Liver (tissue), 3 donors: ENCODE results near the gene KANSL1.

Experiments used
- CTCF ChIP-seq: fragments of 150-350 bp; IDR thresholded peaks from 2 replicates; pipeline ENCODE4 v1.5.1; 2017; ENCODE audit warnings: improper control_type of control experiment, low read depth, low read length; ENCODE audit not compliant: missing input control
- HNF4G ChIP-seq: IDR thresholded peaks from 2 replicates; pipeline ENCODE4 v1.6.1; 2016; ENCODE audit warnings: antibody characterized with exemption
- MAX ChIP-seq: IDR thresholded peaks from 2 replicates; pipeline ENCODE4 v1.6.1; 2016; ENCODE audit warnings: antibody characterized with exemption
- RAD21 ChIP-seq, 2 donors: IDR thresholded peaks; 2 replicates each; pipeline ENCODE4 v1.6.1; 2016; ENCODE audit warnings: antibody characterized with exemption in 2 of 2, mild to moderate bottlenecking in 2 of 2
- REST ChIP-seq: IDR thresholded peaks from 2 replicates; pipeline ENCODE4 v1.6.1; 2016; ENCODE audit warnings: antibody characterized with exemption, mild to moderate bottlenecking
- SP1 ChIP-seq: IDR thresholded peaks from 2 replicates; pipeline ENCODE4 v1.6.1; 2018; ENCODE audit warnings: antibody characterized with exemption, mild to moderate bottlenecking
- YY1 ChIP-seq: IDR thresholded peaks from 2 replicates; pipeline ENCODE4 v1.6.1; 2016; ENCODE audit warnings: antibody characterized with exemption, mild to moderate bottlenecking
- donor health status: healthy.
- donor health status: healthy.

- TF ChIP-seq REST (no peak), CTCF (no peak), MAX (no peak), YY1 (no peak), SP1 (no peak), RAD21 (IDR thresholded peaks at IDR 0.05) (no peak), HNF4G (no peak)
Measured at GRCh38 chr17:46038414-46038813, 154.8 kb downstream of the KANSL1 start.
